ENCODE results near the gene DOCK11. TPM values are rescaled to one million over a fixed set of nuclear protein-coding genes. Genes with fewer than 3 reads are reported as not detected.

DOCK11 gene
- total RNA-seq, 1 donor from 2014 or later = 23.0 TPM

DNA sequence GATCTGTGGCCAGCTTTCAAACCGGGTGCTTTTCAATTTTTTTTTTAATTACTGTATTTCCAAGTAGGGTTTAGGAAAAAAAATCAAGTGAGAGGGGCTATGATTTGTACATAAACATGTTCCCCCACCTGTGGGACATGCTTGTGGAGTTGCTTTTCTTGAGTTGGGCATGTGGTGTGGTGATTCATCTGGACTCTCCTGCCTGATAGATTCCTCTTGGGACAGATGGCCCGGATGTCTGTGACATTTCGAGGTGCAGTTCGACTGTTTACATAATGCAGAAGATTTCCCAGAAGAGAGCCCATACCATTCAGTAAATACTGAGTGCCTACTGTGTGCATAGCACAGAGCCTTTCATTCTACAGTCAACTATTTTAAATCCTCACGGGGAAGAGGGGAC lies 49.9 kb downstream of the DOCK11 start:
- TF ChIP-seq CTCF (IDR thresholded peaks at IDR 0.05) = no peak
- Histone ChIP-seq H3K27ac (no peak overlapping the region), H3K9me3 (no peaks in the 10 kb centered on the region), H3K4me3 (no peak overlapping the region), H3K36me3 (peaks cover 0 to 4% of the 10 kb centered on the region in 2 donors), H3K4me1 (no peaks in the 10 kb centered on the region), H3K27me3 (no peaks in the 10 kb centered on the region)
- intact Hi-C loops (cut with DNase I) = no loop called here
- no peak for DNase-seq (ENCODE audit: low spot score in 2 of 2)

- no peak for DNase-seq (ENCODE audit: low spot score in 2 of 2)
- no peaks in the 10 kb centered on the region for H3K4me1 ChIP-seq
- no peak overlapping the region for H3K27ac ChIP-seq
- no peaks in the 10 kb centered on the region for H3K27me3 ChIP-seq
- H3K9me3 ChIP-seq = no peaks in the 10 kb centered on the region
- no peak for TF ChIP-seq CTCF (IDR thresholded peaks at IDR 0.05)
- H3K36me3 ChIP-seq = peaks cover 0 to 8% of the 10 kb centered on the region in 2 donors
- intact Hi-C loops (cut with DNase I) = no loop called here
- no peak overlapping the region for H3K4me3 ChIP-seq
Observed at GRCh38 chrX:118548841-118549240, 53.2 kb downstream of the DOCK11 start.

DNA sequence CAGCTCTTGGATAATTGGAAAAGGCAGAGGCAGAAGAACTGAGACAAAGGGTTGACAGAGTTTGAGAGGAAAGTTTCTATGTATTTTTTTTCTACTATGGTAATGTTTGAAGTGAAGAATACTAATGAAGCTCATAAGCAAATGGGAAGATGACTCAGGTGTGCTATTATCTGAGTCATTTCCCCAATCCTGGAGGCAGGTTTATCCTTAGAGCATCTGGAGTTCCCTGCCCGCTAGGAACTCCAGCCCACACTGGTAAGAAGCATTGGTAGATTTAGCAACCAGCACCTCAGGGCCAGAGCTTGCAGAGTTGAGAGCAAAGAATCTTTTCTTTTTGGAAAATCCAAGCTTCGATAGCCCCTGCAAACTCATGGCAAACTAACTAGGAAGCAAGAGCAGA lies 55.2 kb downstream of the DOCK11 start:
- H3K27ac ChIP-seq = no peak overlapping the region
- DNase-seq (ENCODE audit: low spot score in 2 of 2) = no peak
- no peak overlapping the region for H3K4me3 ChIP-seq
- no peak for TF ChIP-seq CTCF (IDR thresholded peaks at IDR 0.05)
- intact Hi-C loops (cut with DNase I) = no loop called here
- no peaks in the 10 kb centered on the region for H3K9me3 ChIP-seq
- no peaks in the 10 kb centered on the region for H3K27me3 ChIP-seq
- no peaks in the 10 kb centered on the region for H3K4me1 ChIP-seq
- peaks cover 0 to 8% of the 10 kb centered on the region in 2 donors for H3K36me3 ChIP-seq

GRCh38 chrX:118551426-118551825 lies 55.8 kb downstream of the DOCK11 start:
- Histone ChIP-seq H3K36me3 (peaks cover 0 to 8% of the 10 kb centered on the region in 2 donors), H3K27ac (no peak overlapping the region), H3K9me3 (no peaks in the 10 kb centered on the region), H3K4me1 (no peaks in the 10 kb centered on the region), H3K27me3 (no peaks in the 10 kb centered on the region), H3K4me3 (no peak overlapping the region)
- intact Hi-C loops (cut with DNase I) = no loop called here
- no peak for DNase-seq (ENCODE audit: low spot score in 2 of 2)
- no peak for TF ChIP-seq CTCF (IDR thresholded peaks at IDR 0.05)

GRCh38 chrX:118552121-118552900 lies 56.7 kb downstream of the DOCK11 start:
- intact Hi-C loops (cut with DNase I) = no loop called here
- DNase-seq (ENCODE audit: low spot score in 2 of 2) = peak; percentile 12 to 64
- no peak for TF ChIP-seq CTCF (IDR thresholded peaks at IDR 0.05)

More at GRCh38 chrX:118552121-118552900, 56.7 kb downstream of the DOCK11 start:
- Histone ChIP-seq H3K9me3 (no peaks in the 10 kb centered on the region), H3K27ac (no peak overlapping the region), H3K4me3 (no peak overlapping the region), H3K4me1 (no peaks in the 10 kb centered on the region), H3K27me3 (no peaks in the 10 kb centered on the region), H3K36me3 (peaks cover 0 to 8% of the 10 kb centered on the region in 2 donors)
